ENCODE results near the gene CTNNBL1.

The CTNNBL1 gene

GRCh38 chr20:37919389-37920040 lies 225.7 kb downstream of the CTNNBL1 start:
- Histone ChIP-seq H3K9me3 (ENCODE audit: control insufficient read depth in 1 of 2, low read length in 2 of 2) (no peaks in the 10 kb centered on the region), H3K4me3 (ENCODE audit: low read depth in 1 of 2, low read length in 2 of 2) (no peak overlapping the region), H3K9ac (ENCODE audit: low read depth in 1 of 2, low read length in 2 of 2) (no peak overlapping the region), H3K36me3 (ENCODE audit: control insufficient read depth in 1 of 2, insufficient read depth in 2 of 2, low read length in 2 of 2) (no peaks in the 10 kb centered on the region), H3K27ac (ENCODE audit: low read depth, low read length) (no peak overlapping the region), H3K27me3 (ENCODE audit: control insufficient read depth in 1 of 2, insufficient read depth in 2 of 2, low read length in 2 of 2) (peaks cover 12 to 14% of the 10 kb centered on the region in 2 donors), H3K4me1 (ENCODE audit: control insufficient read depth in 1 of 2, insufficient read depth in 2 of 2, low read length in 2 of 2) (peaks cover 0 to 8% of the 10 kb centered on the region in 2 donors)

GRCh38 chr20:37920270-37920669 lies 226.4 kb downstream of the CTNNBL1 start:
- H3K9ac ChIP-seq (ENCODE audit: low read depth in 1 of 2, low read length in 2 of 2) = no peak overlapping the region
- no peaks in the 10 kb centered on the region for H3K36me3 ChIP-seq (ENCODE audit: control insufficient read depth in 1 of 2, insufficient read depth in 2 of 2, low read length in 2 of 2)
- peaks cover 10 to 13% of the 10 kb centered on the region in 2 donors for H3K27me3 ChIP-seq (ENCODE audit: control insufficient read depth in 1 of 2, insufficient read depth in 2 of 2, low read length in 2 of 2)
- no peak overlapping the region for H3K27ac ChIP-seq (ENCODE audit: low read depth, low read length)
- H3K4me1 ChIP-seq (ENCODE audit: control insufficient read depth in 1 of 2, insufficient read depth in 2 of 2, low read length in 2 of 2) = peaks cover 0 to under 1% of the 10 kb centered on the region in 2 donors
- H3K9me3 ChIP-seq (ENCODE audit: control insufficient read depth in 1 of 2, low read length in 2 of 2) = no peaks in the 10 kb centered on the region
- H3K4me3 ChIP-seq (ENCODE audit: low read depth in 1 of 2, low read length in 2 of 2) = no peak overlapping the region

GRCh38 chr20:37920679-37921322 lies 227.0 kb downstream of the CTNNBL1 start:
- peaks cover 10 to 13% of the 10 kb centered on the region in 2 donors for H3K27me3 ChIP-seq (ENCODE audit: control insufficient read depth in 1 of 2, insufficient read depth in 2 of 2, low read length in 2 of 2)
- no peak overlapping the region for H3K9ac ChIP-seq (ENCODE audit: low read depth in 1 of 2, low read length in 2 of 2)
- no peaks in the 10 kb centered on the region for H3K4me1 ChIP-seq (ENCODE audit: control insufficient read depth in 1 of 2, insufficient read depth in 2 of 2, low read length in 2 of 2)
- no peak overlapping the region for H3K4me3 ChIP-seq (ENCODE audit: low read depth in 1 of 2, low read length in 2 of 2)
- no peaks in the 10 kb centered on the region for H3K9me3 ChIP-seq (ENCODE audit: control insufficient read depth in 1 of 2, low read length in 2 of 2)
- no peak overlapping the region for H3K27ac ChIP-seq (ENCODE audit: low read depth, low read length)
- H3K36me3 ChIP-seq (ENCODE audit: control insufficient read depth in 1 of 2, insufficient read depth in 2 of 2, low read length in 2 of 2) = no peaks in the 10 kb centered on the region

GRCh38 chr20:37921341-37921929 lies 227.6 kb downstream of the CTNNBL1 start:
- Histone ChIP-seq H3K4me3 (ENCODE audit: low read depth in 1 of 2, low read length in 2 of 2) (no peak overlapping the region), H3K27ac (ENCODE audit: low read depth, low read length) (no peak overlapping the region), H3K36me3 (ENCODE audit: control insufficient read depth in 1 of 2, insufficient read depth in 2 of 2, low read length in 2 of 2) (no peaks in the 10 kb centered on the region), H3K9me3 (ENCODE audit: control insufficient read depth in 1 of 2, low read length in 2 of 2) (no peaks in the 10 kb centered on the region), H3K9ac (ENCODE audit: low read depth in 1 of 2, low read length in 2 of 2) (no peak overlapping the region), H3K27me3 (ENCODE audit: control insufficient read depth in 1 of 2, insufficient read depth in 2 of 2, low read length in 2 of 2) (peaks cover 10 to 13% of the 10 kb centered on the region in 2 donors), H3K4me1 (ENCODE audit: control insufficient read depth in 1 of 2, insufficient read depth in 2 of 2, low read length in 2 of 2) (no peaks in the 10 kb centered on the region)

Data from duodenal mucosa (tissue), 2 donors.